ENCODE data around the gene ODR4.

GRCh38 chr1:186429017-186429416 lies 53.4 kb downstream of the ODR4 start:
- TF ChIP-seq POLR2A (IDR thresholded peaks at IDR 0.05; ENCODE audit: low read depth, low read length) (no peak), POLR2AphosphoS5 (IDR thresholded peaks at IDR 0.05; ENCODE audit: low read depth, low read length) (no peak), TAF1 (IDR thresholded peaks at IDR 0.05; ENCODE audit: borderline replicate concordance, low read depth, low read length) (no peak)
